Measurements from ENCODE around the gene KCNB1. TPM values are rescaled to one million over a fixed set of nuclear protein-coding genes. Genes with fewer than 3 reads are reported as not detected.

The KCNB1 gene
- total and polyA plus RNA-seq, 4 donors, result under 0.01 to 3.4 (median 1.4) TPM

DNA sequence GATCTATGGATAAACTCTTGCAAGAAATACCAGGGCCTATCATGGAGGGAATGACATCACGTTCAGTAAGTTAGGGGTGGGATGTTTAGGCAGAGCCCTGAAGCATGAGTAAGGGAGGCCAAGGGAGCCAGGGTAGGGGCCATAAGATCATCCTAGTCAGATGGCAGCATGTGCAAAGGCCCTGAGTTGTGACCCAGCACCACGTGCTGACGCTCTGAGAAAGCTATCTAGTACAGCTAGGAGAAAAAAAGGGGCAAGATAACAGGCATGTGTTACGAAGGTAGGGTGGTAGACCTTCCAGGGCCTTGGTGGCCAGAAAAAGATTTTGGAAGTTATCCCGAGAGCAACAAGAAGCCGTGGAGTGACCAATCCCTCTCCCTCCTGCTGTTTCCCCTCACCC, 22.3 kb downstream of the KCNB1 start:
- TF ChIP-seq RXRA (IDR thresholded peaks at IDR 0.05), result no peak
- no peak for TF ChIP-seq EGR1 (IDR thresholded peaks at IDR 0.05; ENCODE audit: low read depth in 2 of 2)
- no peak for TF ChIP-seq HNF4A (conservative IDR thresholded peaks at IDR 0.05)
- TF ChIP-seq RAD21 (IDR thresholded peaks at IDR 0.05), result no peak
- TF ChIP-seq, protein P1, sequence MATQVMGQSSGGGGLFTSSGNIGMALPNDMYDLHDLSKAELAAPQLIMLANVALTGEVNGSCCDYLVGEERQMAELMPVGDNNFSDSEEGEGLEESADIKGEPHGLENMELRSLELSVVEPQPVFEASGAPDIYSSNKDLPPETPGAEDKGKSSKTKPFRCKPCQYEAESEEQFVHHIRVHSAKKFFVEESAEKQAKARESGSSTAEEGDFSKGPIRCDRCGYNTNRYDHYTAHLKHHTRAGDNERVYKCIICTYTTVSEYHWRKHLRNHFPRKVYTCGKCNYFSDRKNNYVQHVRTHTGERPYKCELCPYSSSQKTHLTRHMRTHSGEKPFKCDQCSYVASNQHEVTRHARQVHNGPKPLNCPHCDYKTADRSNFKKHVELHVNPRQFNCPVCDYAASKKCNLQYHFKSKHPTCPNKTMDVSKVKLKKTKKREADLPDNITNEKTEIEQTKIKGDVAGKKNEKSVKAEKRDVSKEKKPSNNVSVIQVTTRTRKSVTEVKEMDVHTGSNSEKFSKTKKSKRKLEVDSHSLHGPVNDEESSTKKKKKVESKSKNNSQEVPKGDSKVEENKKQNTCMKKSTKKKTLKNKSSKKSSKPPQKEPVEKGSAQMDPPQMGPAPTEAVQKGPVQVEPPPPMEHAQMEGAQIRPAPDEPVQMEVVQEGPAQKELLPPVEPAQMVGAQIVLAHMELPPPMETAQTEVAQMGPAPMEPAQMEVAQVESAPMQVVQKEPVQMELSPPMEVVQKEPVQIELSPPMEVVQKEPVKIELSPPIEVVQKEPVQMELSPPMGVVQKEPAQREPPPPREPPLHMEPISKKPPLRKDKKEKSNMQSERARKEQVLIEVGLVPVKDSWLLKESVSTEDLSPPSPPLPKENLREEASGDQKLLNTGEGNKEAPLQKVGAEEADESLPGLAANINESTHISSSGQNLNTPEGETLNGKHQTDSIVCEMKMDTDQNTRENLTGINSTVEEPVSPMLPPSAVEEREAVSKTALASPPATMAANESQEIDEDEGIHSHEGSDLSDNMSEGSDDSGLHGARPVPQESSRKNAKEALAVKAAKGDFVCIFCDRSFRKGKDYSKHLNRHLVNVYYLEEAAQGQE (IDR thresholded peaks at IDR 0.05), result no peak
- TF ChIP-seq, protein P2, sequence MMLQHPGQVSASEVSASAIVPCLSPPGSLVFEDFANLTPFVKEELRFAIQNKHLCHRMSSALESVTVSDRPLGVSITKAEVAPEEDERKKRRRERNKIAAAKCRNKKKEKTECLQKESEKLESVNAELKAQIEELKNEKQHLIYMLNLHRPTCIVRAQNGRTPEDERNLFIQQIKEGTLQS (IDR thresholded peaks at IDR 0.05), result no peak
- no peak overlapping the region for H3K9ac ChIP-seq (ENCODE audit: low read depth in 1 of 2, low read length in 2 of 2)
- no peak overlapping the region for H3K27ac ChIP-seq (ENCODE audit: low read depth in 1 of 2, low read length in 2 of 2)
- peaks cover 0 to 13% (median 7%) of the 10 kb centered on the region in 4 donors for H3K4me1 ChIP-seq (ENCODE audit: control insufficient read depth in 4 of 4, insufficient read depth in 4 of 4, low read length in 3 of 4)
- no peak overlapping the region for H3K4me3 ChIP-seq (ENCODE audit: low read depth in 1 of 3, low read length in 3 of 3)
- no peak for DNase-seq (ENCODE audit: low spot score)
- no peaks in the 10 kb centered on the region for H3K27me3 ChIP-seq (ENCODE audit: control insufficient read depth in 4 of 4, insufficient read depth in 4 of 4, low read length in 3 of 4)
- no peaks in the 10 kb centered on the region for H3K9me3 ChIP-seq (ENCODE audit: control insufficient read depth in 4 of 4, low read length in 3 of 4)
- no peaks in the 10 kb centered on the region for H3K36me3 ChIP-seq (ENCODE audit: control insufficient read depth in 4 of 4, insufficient read depth in 3 of 4, low read depth in 1 of 4, low read length in 3 of 4)
- 86% methylated on average over 6 of the region's 6 CpGs for WGBS

DNA sequence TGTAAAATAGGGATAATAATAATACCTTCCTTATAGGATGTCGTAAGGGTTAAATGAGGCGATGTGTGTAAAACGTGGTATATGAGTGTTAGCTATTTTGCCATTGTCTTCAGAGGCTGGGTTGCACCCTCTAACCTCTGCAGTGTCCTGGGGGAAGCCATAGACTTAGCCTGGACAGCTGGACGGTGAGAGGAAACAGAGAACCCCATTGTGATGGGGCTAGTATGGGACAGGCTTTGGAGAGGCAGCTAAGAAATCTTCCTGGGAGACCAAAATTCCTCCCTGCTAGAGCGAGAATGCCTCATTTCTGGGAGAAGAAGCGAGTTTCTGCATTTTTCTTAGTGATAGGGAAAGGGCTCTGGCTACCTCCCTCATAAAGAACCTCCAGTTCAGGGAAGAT, 22.8 kb downstream of the KCNB1 start:
- Histone ChIP-seq H3K9me3 (ENCODE audit: control insufficient read depth in 4 of 4, low read length in 3 of 4) (no peaks in the 10 kb centered on the region), H3K36me3 (ENCODE audit: control insufficient read depth in 4 of 4, insufficient read depth in 3 of 4, low read depth in 1 of 4, low read length in 3 of 4) (no peaks in the 10 kb centered on the region), H3K27ac (ENCODE audit: low read depth in 1 of 2, low read length in 2 of 2) (no peak overlapping the region), H3K27me3 (ENCODE audit: control insufficient read depth in 4 of 4, insufficient read depth in 4 of 4, low read length in 3 of 4) (no peaks in the 10 kb centered on the region), H3K9ac (ENCODE audit: low read depth in 1 of 2, low read length in 2 of 2) (no peak overlapping the region), H3K4me3 (ENCODE audit: low read depth in 1 of 3, low read length in 3 of 3) (no peak overlapping the region), H3K4me1 (ENCODE audit: control insufficient read depth in 4 of 4, insufficient read depth in 4 of 4, low read length in 3 of 4) (peaks cover 0 to 13% (median 7%) of the 10 kb centered on the region in 4 donors)
- no peak for DNase-seq (ENCODE audit: low spot score)
- no peak for TF ChIP-seq RAD21 (IDR thresholded peaks at IDR 0.05)
- TF ChIP-seq HNF4G (IDR thresholded peaks at IDR 0.05), result no peak
- no peak for TF ChIP-seq EGR1 (IDR thresholded peaks at IDR 0.05; ENCODE audit: low read depth in 2 of 2)
- TF ChIP-seq, protein P3, sequence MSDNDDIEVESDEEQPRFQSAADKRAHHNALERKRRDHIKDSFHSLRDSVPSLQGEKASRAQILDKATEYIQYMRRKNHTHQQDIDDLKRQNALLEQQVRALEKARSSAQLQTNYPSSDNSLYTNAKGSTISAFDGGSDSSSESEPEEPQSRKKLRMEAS (IDR thresholded peaks at IDR 0.05), result no peak
- no peak for TF ChIP-seq TAF1 (conservative IDR thresholded peaks at IDR 0.05)
- WGBS, result 85% methylated on average over 6 of the region's 6 CpGs

DNA sequence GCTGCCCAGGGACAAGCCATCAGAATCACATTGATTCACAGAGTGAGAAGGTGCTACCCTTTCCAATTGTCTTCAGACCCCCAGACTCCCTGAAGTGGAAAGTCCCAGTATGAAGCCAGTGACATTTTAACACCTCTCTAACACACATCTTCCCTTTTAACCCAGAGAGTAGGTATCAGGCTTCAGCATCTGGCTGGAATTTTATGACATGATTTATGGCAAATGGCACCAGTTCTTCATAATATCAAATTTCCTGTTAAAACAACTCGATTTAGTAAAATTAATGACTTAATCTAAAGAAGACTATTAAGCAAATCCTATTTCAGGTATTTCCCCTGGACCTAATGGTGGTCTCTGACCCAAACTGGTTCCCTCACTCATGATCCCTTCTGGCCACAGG, 25.0 kb downstream of the KCNB1 start:
- no peak overlapping the region for H3K9ac ChIP-seq (ENCODE audit: low read depth in 1 of 2, low read length in 2 of 2)
- WGBS, result 68% methylated on average over 1 of the region's 1 CpG
- no peak for TF ChIP-seq HNF4A (conservative IDR thresholded peaks at IDR 0.05)
- TF ChIP-seq FOXA1 (IDR thresholded peaks at IDR 0.05), result no peak
- TF ChIP-seq SP1 (IDR thresholded peaks at IDR 0.05), result no peak
- no peak for TF ChIP-seq YY1 (IDR thresholded peaks at IDR 0.05)
- TF ChIP-seq, protein P1 (IDR thresholded peaks at IDR 0.05), result no peak

More for the DNA sequence above, 25.0 kb downstream of the KCNB1 start:
- H3K4me1 ChIP-seq (ENCODE audit: control insufficient read depth in 4 of 4, insufficient read depth in 4 of 4, low read length in 3 of 4), result peaks cover under 1 to 14% (median 8%) of the 10 kb centered on the region in 4 donors
- H3K9me3 ChIP-seq (ENCODE audit: control insufficient read depth in 4 of 4, low read length in 3 of 4), result no peaks in the 10 kb centered on the region
- no peaks in the 10 kb centered on the region for H3K27me3 ChIP-seq (ENCODE audit: control insufficient read depth in 4 of 4, insufficient read depth in 4 of 4, low read length in 3 of 4)
- no peak overlapping the region for H3K4me3 ChIP-seq (ENCODE audit: low read depth in 1 of 3, low read length in 3 of 3)
- DNase-seq (ENCODE audit: low spot score), result no peak
- H3K27ac ChIP-seq (ENCODE audit: low read depth in 1 of 2, low read length in 2 of 2), result no peak overlapping the region
- H3K36me3 ChIP-seq (ENCODE audit: control insufficient read depth in 4 of 4, insufficient read depth in 3 of 4, low read depth in 1 of 4, low read length in 3 of 4), result no peaks in the 10 kb centered on the region
